Liver (tissue), 9 donors: ENCODE results near the gene ACTN2. TPM values are rescaled to one million over a fixed set of nuclear protein-coding genes. Genes with fewer than 3 reads are reported as not detected.

ENCODE experiments used
- DNase-seq: peaks from one replicate; pipeline ENCODE4 v3.0.0-alpha.2; 2017; ENCODE audit warnings: low spot score
- H3K27ac ChIP-seq, 2 donors: one replicate each; pipeline ENCODE4 v1.7.0; 2013; ENCODE audit warnings: inconsistent platforms in 2 of 2, low read length in 2 of 2, control low read depth in 1 of 2, low read depth in 1 of 2, mild to moderate bottlenecking in 1 of 2
- H3K27me3 ChIP-seq, 4 donors: one replicate each; pipeline versions ENCODE4 v1.6.1 to v1.7.0; 2013; ENCODE audit warnings: low read length in 3 of 4, inconsistent platforms in 1 of 4, mild to moderate bottlenecking in 1 of 4, moderate library complexity in 1 of 4; ENCODE audit not compliant: control insufficient read depth in 4 of 4, insufficient read depth in 4 of 4
- H3K36me3 ChIP-seq, 4 donors: one replicate each; pipeline versions ENCODE4 v1.6.1 to v1.7.0; 2013; ENCODE audit warnings: low read length in 3 of 4, mild to moderate bottlenecking in 3 of 4, low read depth in 1 of 4, moderate library complexity in 1 of 4; ENCODE audit not compliant: control insufficient read depth in 4 of 4, insufficient read depth in 3 of 4
- H3K4me1 ChIP-seq, 4 donors: one replicate each; pipeline versions ENCODE4 v1.6.1 to v1.7.0; 2013; ENCODE audit warnings: low read length in 3 of 4, mild to moderate bottlenecking in 3 of 4, moderate library complexity in 1 of 4; ENCODE audit not compliant: control insufficient read depth in 4 of 4, insufficient read depth in 4 of 4
- H3K4me3 ChIP-seq, 3 donors: one replicate each; pipeline versions ENCODE4 v1.6.1 to v1.7.0; 2013; ENCODE audit warnings: low read length in 3 of 3, control low read depth in 1 of 3, low read depth in 1 of 3, mild to moderate bottlenecking in 1 of 3
- H3K9ac ChIP-seq, 2 donors: one replicate each; pipeline ENCODE4 v1.7.0; 2013; ENCODE audit warnings: low read length in 2 of 2, mild to moderate bottlenecking in 2 of 2, moderate library complexity in 2 of 2, control low read depth in 1 of 2, low read depth in 1 of 2
- H3K9me3 ChIP-seq, 4 donors: one replicate each; pipeline versions ENCODE4 v1.6.1 to v1.7.0; 2013; ENCODE audit warnings: low read length in 3 of 4; ENCODE audit not compliant: control insufficient read depth in 4 of 4
- ATF3 ChIP-seq: IDR thresholded peaks from 2 replicates; pipeline ENCODE4 v1.6.1; 2016; ENCODE audit warnings: antibody characterized with exemption
- CTCF ChIP-seq: fragments of 150-350 bp; IDR thresholded peaks from 2 replicates; pipeline ENCODE4 v1.5.1; 2017; ENCODE audit warnings: improper control_type of control experiment, low read depth, low read length; ENCODE audit not compliant: missing input control
- EGR1 ChIP-seq, 2 donors: IDR thresholded peaks; 2 replicates each; pipeline ENCODE4 v1.6.1; 2016 to 2018; ENCODE audit warnings: antibody characterized with exemption in 2 of 2, low read depth in 2 of 2
- FOXA1 ChIP-seq: IDR thresholded peaks from 2 replicates; pipeline ENCODE4 v1.6.1; 2016; ENCODE audit warnings: antibody characterized with exemption
- FOXA2 ChIP-seq: IDR thresholded peaks from 2 replicates; pipeline ENCODE4 v1.6.1; 2016; ENCODE audit warnings: antibody characterized with exemption
- HNF4A ChIP-seq, 2 donors: conservative IDR thresholded peaks; 2 replicates each; pipeline ENCODE4 v1.6.1; 2016; ENCODE audit warnings: antibody characterized with exemption in 2 of 2, mild to moderate bottlenecking in 2 of 2
- HNF4G ChIP-seq: IDR thresholded peaks from 2 replicates; pipeline ENCODE4 v1.6.1; 2016; ENCODE audit warnings: antibody characterized with exemption
- NR2F2 ChIP-seq: IDR thresholded peaks from 2 replicates; pipeline ENCODE4 v1.6.1; 2016; ENCODE audit warnings: antibody characterized with exemption
- RXRA ChIP-seq, 2 donors: IDR thresholded peaks; 2 replicates each; pipeline ENCODE4 v1.6.1; 2017 to 2018; ENCODE audit warnings: antibody characterized with exemption in 2 of 2, mild to moderate bottlenecking in 1 of 2
- SP1 ChIP-seq: IDR thresholded peaks from 2 replicates; pipeline ENCODE4 v1.6.1; 2018; ENCODE audit warnings: antibody characterized with exemption, mild to moderate bottlenecking
- TAF1 ChIP-seq: conservative IDR thresholded peaks from 2 replicates; pipeline ENCODE4 v1.6.1; 2016; ENCODE audit warnings: antibody characterized with exemption, mild to moderate bottlenecking
- YY1 ChIP-seq: IDR thresholded peaks from 2 replicates; pipeline ENCODE4 v1.6.1; 2016; ENCODE audit warnings: antibody characterized with exemption, mild to moderate bottlenecking
- WGBS: extraction: QIAGEN DNeasy Blood & Tissue Kit; methylation state at CpG from one replicate; pipeline ENCODE4 v1.1.7; 2013; 5-methylcytosine and 5-hydroxymethylcytosine counted together
- polyA plus RNA-seq, 2 donors: library from polyadenylated mRNA; stranded (reverse) in 1 of 2; unstranded in 1 of 2; fragments of 200-250 nt in 1 of 2; fragments of >200 nt in 1 of 2; fragmentation: Nextera tagmentation in 1 of 2; extraction: Ambion mirVana in 1 of 2; gene quantifications; one replicate each; pipeline versions ENCODE4 v1.2.1 to v1.2.3, GENCODE V29; 2013 to 2015
- total RNA-seq, 2 donors: library from RNA; depleted of rRNA; stranded (reverse); fragments of >200 nt; gene quantifications; one replicate each; pipeline ENCODE4 v1.2.3, GENCODE V29; 2014
- TF ChIP-seq, protein P1 (sequence below): IDR thresholded peaks from 2 replicates; pipeline ENCODE4 v1.6.1; 2016; ENCODE audit warnings: antibody characterized with exemption, mild to moderate bottlenecking
- donor health status: healthy.
- donor health status: healthy.
- donor health status: healthy.
- donor health status: healthy.
- donor health status: healthy.

ACTN2 gene
- total and polyA plus RNA-seq, 4 donors = 0.08 to 0.81 (median 0.15) TPM

DNA sequence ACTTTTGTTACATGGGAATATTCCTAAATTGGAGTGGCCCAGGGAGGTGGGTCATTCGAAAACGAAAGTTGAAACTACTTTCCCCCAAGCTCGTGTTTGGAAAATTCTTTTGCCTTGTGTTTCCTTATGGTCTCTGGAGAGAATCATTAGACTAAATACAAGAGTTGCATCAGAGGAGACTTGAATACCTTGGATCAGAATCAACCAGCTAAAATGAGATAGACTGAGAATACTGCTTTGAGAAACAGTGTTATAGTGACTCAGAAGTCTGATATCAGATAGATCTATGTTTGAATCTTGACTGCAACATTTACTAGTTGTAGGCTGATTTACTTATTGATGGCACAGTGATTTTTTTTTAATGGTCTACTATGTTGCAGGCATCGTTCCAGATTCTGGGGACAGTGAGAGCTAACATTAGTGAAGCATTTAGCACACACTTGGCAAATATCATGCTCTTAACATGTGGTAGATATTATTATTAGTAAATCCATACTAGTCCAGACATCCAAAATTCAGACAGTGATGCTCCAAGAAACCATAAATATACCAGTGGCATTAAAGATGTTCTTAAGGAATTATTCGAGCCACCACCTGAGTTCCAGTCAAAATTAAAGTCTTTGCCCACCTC, 12.9 kb upstream of the ACTN2 start:
- no peaks in the 10 kb centered on the region for H3K9me3 ChIP-seq
- no peaks in the 10 kb centered on the region for H3K4me1 ChIP-seq
- H3K4me3 ChIP-seq = no peak overlapping the region
- no peak for DNase-seq
- 59% methylated on average over 5 of the region's 5 CpGs for WGBS
- H3K27me3 ChIP-seq = peaks cover 0 to 4% (median 1%) of the 10 kb centered on the region in 4 donors
- H3K9ac ChIP-seq = no peak overlapping the region
- H3K27ac ChIP-seq = no peak overlapping the region
- no peaks in the 10 kb centered on the region for H3K36me3 ChIP-seq
- TF ChIP-seq EGR1 (IDR thresholded peaks at IDR 0.05; ENCODE audit: low read depth in 2 of 2) (no peak), TAF1 (no peak), HNF4A (conservative IDR thresholded peaks at IDR 0.05) (no peak), SP1 (no peak), ATF3 (no peak), HNF4G (no peak), FOXA1 (no peak), FOXA2 (no peak)

- WGBS = 56% methylated on average over 3 of the region's 3 CpGs
- Histone ChIP-seq H3K4me1 (no peaks in the 10 kb centered on the region), H3K4me3 (no peak overlapping the region), H3K9me3 (no peaks in the 10 kb centered on the region), H3K27me3 (peaks cover 0 to 2% (median under 1%) of the 10 kb centered on the region in 4 donors), H3K9ac (no peak overlapping the region), H3K36me3 (no peaks in the 10 kb centered on the region), H3K27ac (no peak overlapping the region)
- no peak for DNase-seq
- TF ChIP-seq FOXA1 = no peak
- TF ChIP-seq NR2F2 = no peak
- TF ChIP-seq, protein P1, sequence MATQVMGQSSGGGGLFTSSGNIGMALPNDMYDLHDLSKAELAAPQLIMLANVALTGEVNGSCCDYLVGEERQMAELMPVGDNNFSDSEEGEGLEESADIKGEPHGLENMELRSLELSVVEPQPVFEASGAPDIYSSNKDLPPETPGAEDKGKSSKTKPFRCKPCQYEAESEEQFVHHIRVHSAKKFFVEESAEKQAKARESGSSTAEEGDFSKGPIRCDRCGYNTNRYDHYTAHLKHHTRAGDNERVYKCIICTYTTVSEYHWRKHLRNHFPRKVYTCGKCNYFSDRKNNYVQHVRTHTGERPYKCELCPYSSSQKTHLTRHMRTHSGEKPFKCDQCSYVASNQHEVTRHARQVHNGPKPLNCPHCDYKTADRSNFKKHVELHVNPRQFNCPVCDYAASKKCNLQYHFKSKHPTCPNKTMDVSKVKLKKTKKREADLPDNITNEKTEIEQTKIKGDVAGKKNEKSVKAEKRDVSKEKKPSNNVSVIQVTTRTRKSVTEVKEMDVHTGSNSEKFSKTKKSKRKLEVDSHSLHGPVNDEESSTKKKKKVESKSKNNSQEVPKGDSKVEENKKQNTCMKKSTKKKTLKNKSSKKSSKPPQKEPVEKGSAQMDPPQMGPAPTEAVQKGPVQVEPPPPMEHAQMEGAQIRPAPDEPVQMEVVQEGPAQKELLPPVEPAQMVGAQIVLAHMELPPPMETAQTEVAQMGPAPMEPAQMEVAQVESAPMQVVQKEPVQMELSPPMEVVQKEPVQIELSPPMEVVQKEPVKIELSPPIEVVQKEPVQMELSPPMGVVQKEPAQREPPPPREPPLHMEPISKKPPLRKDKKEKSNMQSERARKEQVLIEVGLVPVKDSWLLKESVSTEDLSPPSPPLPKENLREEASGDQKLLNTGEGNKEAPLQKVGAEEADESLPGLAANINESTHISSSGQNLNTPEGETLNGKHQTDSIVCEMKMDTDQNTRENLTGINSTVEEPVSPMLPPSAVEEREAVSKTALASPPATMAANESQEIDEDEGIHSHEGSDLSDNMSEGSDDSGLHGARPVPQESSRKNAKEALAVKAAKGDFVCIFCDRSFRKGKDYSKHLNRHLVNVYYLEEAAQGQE = no peak
- no peak for TF ChIP-seq RXRA (IDR thresholded peaks at IDR 0.05)
- TF ChIP-seq CTCF = no peak
- TF ChIP-seq YY1 = no peak
Measured at GRCh38 chr1:236677641-236678235, 8.6 kb upstream of the ACTN2 start.
